HCT116 (cell line): Measurements from ENCODE around the gene WDHD1. TPM values are rescaled to one million over a fixed set of nuclear protein-coding genes. Genes with fewer than 3 reads are reported as not detected.
A peak's percentile ranks its signal among the peaks of the same experiment; 100 is the strongest.

Experiments
- ATAC-seq: fragments of 200-7000 bp; cut with Tn5 transposase; 2 replicates; pipeline ENCODE4 v1.9.1; 2020; ENCODE audit warnings: mild to moderate bottlenecking, moderate library complexity
- BruUV-seq: library from RNA; stranded (reverse); fragments of 400-500 nt; replicated peaks from 2 replicates; lab custom pipeline; 2021; lab: Mats Ljungman, UMichigan
- CTCF ChIA-PET: fragments of 300-600 bp; sonication (Branson Sonifier 250); formaldehyde crosslinking; loops from one replicate; lab custom pipeline; 2021; ENCODE audit warnings: antibody characterized with exemption; lab: Charles Lee
- POLR2A ChIA-PET: fragments of 300-600, 350-600 bp; sonication (Branson Sonifier 250); formaldehyde crosslinking; loops from one replicate; lab custom pipeline; 2021; ENCODE audit warnings: antibody characterized with exemption; lab: Charles Lee
- RAD21 ChIA-PET, 2 experiments: fragments of 300-600 bp; sonication (Branson Sonifier 250); formaldehyde crosslinking; loops; one replicate each; lab custom pipeline; 2023; ENCODE audit warnings: low total read pairs in 2 of 2; ENCODE audit not compliant: uncharacterized antibody in 2 of 2, unreplicated experiment in 2 of 2, low non-redundant PET in 1 of 2; lab: Charles Lee
- DNase-seq: peaks from one replicate; pipeline ENCODE4 v3.0.0-alpha.2; 2010; ENCODE audit warnings: low read depth, low spot score
- H2AFZ ChIP-seq: fragments of 200-600 bp; shearing (Covaris generic), sonication (generic); 2 replicates; pipeline ENCODE4 v1.6.1; 2017; ENCODE audit warnings: low read depth, mixed run types, mixed read lengths, antibody characterized with exemption, low read length; ENCODE audit not compliant: poor library complexity, severe bottlenecking
- H3K27ac ChIP-seq: 2 replicates; pipeline ENCODE4 v1.5.1; 2012; ENCODE audit warnings: low read depth, low read length
- H3K27me3 ChIP-seq: fragments of 200-600 bp; sonication (generic); 2 replicates; pipeline ENCODE4 v1.6.1; 2016; ENCODE audit warnings: mixed run types, low read length, mixed read lengths; ENCODE audit not compliant: insufficient read depth
- H3K36me3 ChIP-seq, 2 experiments: fragments of 200-500 bp in 1 of 2; fragments of 200-600 bp in 1 of 2; sonication (Bioruptor generic) in 1 of 2; sonication (generic) in 1 of 2; 2 replicates each; pipeline versions ENCODE4 v1.5.1 to v1.6.1; 2014 to 2016; ENCODE audit warnings: low read length in 2 of 2, inconsistent platforms in 1 of 2, mixed read lengths in 1 of 2, mixed run types in 1 of 2; ENCODE audit not compliant: insufficient read depth in 2 of 2, control insufficient read depth in 1 of 2
- H3K4me1 ChIP-seq, 2 experiments: fragments of 200-600 bp in 1 of 2; sonication (generic) in 1 of 2; 2 replicates each; pipeline versions ENCODE4 v1.5.1 to v1.6.1; 2012 to 2017; ENCODE audit warnings: low read length in 2 of 2, inconsistent platforms in 1 of 2, mild to moderate bottlenecking in 1 of 2, mixed read lengths in 1 of 2, mixed run types in 1 of 2, moderate library complexity in 1 of 2; ENCODE audit not compliant: insufficient read depth in 2 of 2, control insufficient read depth in 1 of 2
- H3K4me2 ChIP-seq: fragments of 200-600 bp; sonication (generic); 2 replicates; pipeline ENCODE4 v1.6.1; 2017; ENCODE audit warnings: mixed run types, low read length, mixed read lengths
- H3K4me3 ChIP-seq, 2 experiments: fragments of 200-600 bp in 1 of 2; sonication (generic) in 1 of 2; replicated peaks in 1 of 2; 2 replicates each; pipeline ENCODE4 v1.5.1; 2011 to 2016; ENCODE audit warnings: low read length in 2 of 2, control low read depth in 1 of 2, low read depth in 1 of 2, mild to moderate bottlenecking in 1 of 2, mixed read lengths in 1 of 2, mixed run types in 1 of 2
- H3K79me2 ChIP-seq: fragments of 200-600 bp; sonication (generic); 2 replicates; pipeline ENCODE4 v1.6.1; 2017; ENCODE audit warnings: mild to moderate bottlenecking, mixed run types, low read length, moderate library complexity, mixed read lengths; ENCODE audit not compliant: insufficient read depth
- H3K9ac ChIP-seq: fragments of 200-600 bp; sonication (generic); 2 replicates; pipeline ENCODE4 v1.6.1; 2016; ENCODE audit warnings: low read length, mixed read lengths
- H3K9me2 ChIP-seq: fragments of 200-600 bp; sonication (generic), shearing (Covaris generic); 2 replicates; pipeline ENCODE4 v1.6.1; 2017; ENCODE audit warnings: mixed run types, mild to moderate bottlenecking, moderate library complexity; ENCODE audit not compliant: insufficient read depth
- H3K9me3 ChIP-seq, 2 experiments: fragments of 200-500 bp in 1 of 2; fragments of 200-600 bp in 1 of 2; sonication (Bioruptor generic) in 1 of 2; sonication (generic) in 1 of 2; 2 replicates each; pipeline ENCODE4 v1.6.1; 2014 to 2017; ENCODE audit warnings: low read length in 2 of 2, mixed read lengths in 2 of 2, inconsistent platforms in 1 of 2, low read depth in 1 of 2, mild to moderate bottlenecking in 1 of 2, mixed run types in 1 of 2, moderate library complexity in 1 of 2; ENCODE audit not compliant: control insufficient read depth in 1 of 2, insufficient read depth in 1 of 2
- H4K20me1 ChIP-seq: fragments of 200-600 bp; sonication (generic), shearing (Covaris generic); 2 replicates; pipeline ENCODE4 v1.6.1; 2017; ENCODE audit warnings: mixed run types, mild to moderate bottlenecking, moderate library complexity; ENCODE audit not compliant: insufficient read depth
- ELF1 ChIP-seq: IDR thresholded peaks from 2 replicates; pipeline ENCODE4 v1.6.1; 2012; ENCODE audit warnings: low read depth, borderline replicate concordance
- EZH2phosphoT487 ChIP-seq: fragments of 200-600 bp; IDR thresholded peaks from 2 replicates; pipeline ENCODE4 v1.6.1; 2018; ENCODE audit warnings: antibody characterized with exemption, borderline replicate concordance
- FOSL1 ChIP-seq: IDR thresholded peaks from 2 replicates; pipeline ENCODE4 v1.6.1; 2012; ENCODE audit warnings: low read depth
- POLR2AphosphoS5 ChIP-seq: IDR thresholded peaks from 2 replicates; pipeline ENCODE4 v1.6.1; 2011; ENCODE audit warnings: mild to moderate bottlenecking, low read depth, low read length, moderate library complexity
- ZBTB33 ChIP-seq: IDR thresholded peaks from 2 replicates; pipeline ENCODE4 v1.6.1; 2011; ENCODE audit warnings: mild to moderate bottlenecking, low read length, moderate library complexity; ENCODE audit not compliant: insufficient replicate concordance; ENCODE audit errors: extremely low read depth
- ZNF274 ChIP-seq: fragments of 200-500 bp; sonication (Bioruptor generic); IDR thresholded peaks from 2 replicates; pipeline ENCODE4 v1.6.1; 2014; ENCODE audit warnings: mild to moderate bottlenecking, low read depth, low read length, inconsistent platforms
- intact Hi-C: fragments of 100-400 bp; cut with micrococcal nuclease; formaldehyde crosslinking; loops from 2 replicates; pipeline ENCODE4 v1.10.0; 2022
- total RNA-seq: library from RNA; stranded (reverse); gene quantifications from one replicate; pipeline ENCODE4 v1.2.1, GENCODE V29; 2021; ENCODE audit not compliant: unreplicated experiment

The WDHD1 gene
- total RNA-seq, 1 experiment from 2014 or later: 44.3 TPM

- TF ChIP-seq ZBTB33: no peak
- no peak for TF ChIP-seq ELF1
- no peak for TF ChIP-seq ZNF274
Observed at GRCh38 chr14:55028476-55028875, 1.6 kb upstream of the WDHD1 start (continued).

- no peak for ATAC-seq
- POLR2A ChIA-PET: no interaction called here
- CTCF ChIA-PET: no interaction called here
- RAD21 ChIA-PET: no interaction called here
- H4K20me1 ChIP-seq: peaks cover 7% of the 10 kb centered on the region; the same call in 1 of the 2 replicates
- peaks cover 3 to 22% of the 10 kb centered on the region in 2 experiments; a peak in 3 of 4 replicates for H3K4me1 ChIP-seq
- H3K27me3 ChIP-seq: no peaks in the 10 kb centered on the region
- TF ChIP-seq POLR2AphosphoS5 (no peak), EZH2phosphoT487 (no peak), FOSL1 (no peak)
- H3K9ac ChIP-seq: peak overlapping the region; percentile 95
- peak overlapping the region; percentile 94 for H3K4me2 ChIP-seq
- H3K27ac ChIP-seq: no peak overlapping the region; the same call in 1 of the 2 replicates
- peaks cover 0 to 6% of the 10 kb centered on the region in 2 experiments; a peak in 2 of 4 replicates for H3K36me3 ChIP-seq
- intact Hi-C loops: no loop called here
- no peaks in the 10 kb centered on the region for H3K9me3 ChIP-seq
- H3K79me2 ChIP-seq: peaks cover 90% of the 10 kb centered on the region
- no peak overlapping the region for H2AFZ ChIP-seq
- no peak for DNase-seq
- H3K9me2 ChIP-seq: no peaks in the 10 kb centered on the region
- no TSS peak for BruUV-seq
- H3K4me3 ChIP-seq: peak overlapping the region; percentile 81 to 82
Observed at GRCh38 chr14:55028066-55028465, 1.2 kb upstream of the WDHD1 start.
